ENCODE data around the gene SERPINA10. TPM values are rescaled to one million over a fixed set of nuclear protein-coding genes. Genes with fewer than 3 reads are reported as not detected.
"Not testable (repeated sequence)": the region's sequence is repeated elsewhere in the genome, so short reads cannot be mapped to it uniquely, and the experiment has no call there.

SERPINA10 gene
- total RNA-seq, 4 donors from 2014 or later, result not detected

GRCh38 chr14:94269156-94269555 lies 23.9 kb downstream of the SERPINA10 start:
- no peak for TF ChIP-seq CTCF (IDR thresholded peaks at IDR 0.05)
- TF ChIP-seq POLR2A (IDR thresholded peaks at IDR 0.05), result no peak
- H3K27ac ChIP-seq, result no peak overlapping the region
- DNase-seq, result no peak
- H3K4me1 ChIP-seq, result no peaks in the 10 kb centered on the region
- no peak overlapping the region for H3K4me3 ChIP-seq
- intact Hi-C loops (cut with DNase I), result no loop called here
- no peaks in the 10 kb centered on the region for H3K9me3 ChIP-seq
- H3K36me3 ChIP-seq, result no peaks in the 10 kb centered on the region
- no peaks in the 10 kb centered on the region for H3K27me3 ChIP-seq
- WGBS, 2 donors, result 62 to 78% methylated on average over 10 of the region's 10 CpGs

- H3K27me3 ChIP-seq; H3K27ac ChIP-seq; intact Hi-C loops (cut with DNase I); H3K4me3 ChIP-seq; H3K4me1 ChIP-seq; DNase-seq; H3K36me3 ChIP-seq; H3K9me3 ChIP-seq: not testable (repeated sequence)
- WGBS, 2 donors, result 81 to 84% methylated on average over 7 of the region's 7 CpGs
Measured at GRCh38 chr14:94268582-94268981, 24.5 kb downstream of the SERPINA10 start.

- Histone ChIP-seq H3K27me3 (no peaks in the 10 kb centered on the region), H3K27ac (no peak overlapping the region), H3K36me3 (no peaks in the 10 kb centered on the region), H3K4me3 (no peak overlapping the region), H3K4me1 (no peaks in the 10 kb centered on the region), H3K9me3 (peaks cover 0 to 8% (median 0%) of the 10 kb centered on the region in 3 donors)
- TF ChIP-seq CTCF (IDR thresholded peaks at IDR 0.05) (no peak), POLR2A (IDR thresholded peaks at IDR 0.05) (no peak)
- intact Hi-C loops (cut with DNase I), result no loop called here
- WGBS, 2 donors, result 96 to 100% methylated on average over 1 of the region's 1 CpG
- DNase-seq, result no peak
Measured at GRCh38 chr14:94267352-94267751, 25.7 kb downstream of the SERPINA10 start.

GRCh38 chr14:94264195-94264594 lies 28.9 kb downstream of the SERPINA10 start:
- H3K4me3 ChIP-seq; H3K9me3 ChIP-seq; H3K4me1 ChIP-seq; intact Hi-C loops (cut with DNase I); H3K27me3 ChIP-seq; DNase-seq; H3K27ac ChIP-seq; H3K36me3 ChIP-seq: not testable (repeated sequence)
- 53 to 74% methylated on average over 3 of the region's 3 CpGs for WGBS, 2 donors

- no peaks in the 10 kb centered on the region for H3K27me3 ChIP-seq
- H3K4me3 ChIP-seq, result no peak overlapping the region
- no peak overlapping the region for H3K27ac ChIP-seq
- no peaks in the 10 kb centered on the region for H3K9me3 ChIP-seq
- no peaks in the 10 kb centered on the region for H3K36me3 ChIP-seq
- no peak for DNase-seq
- H3K4me1 ChIP-seq, result no peaks in the 10 kb centered on the region
- intact Hi-C loops (cut with DNase I), result no loop called here
- 72 to 89% methylated on average over 2 of the region's 2 CpGs for WGBS, 2 donors
- TF ChIP-seq CTCF (IDR thresholded peaks at IDR 0.05) (no peak), POLR2A (IDR thresholded peaks at IDR 0.05) (no peak)
Measured at GRCh38 chr14:94244182-94244581, 48.9 kb downstream of the SERPINA10 start.

GRCh38 chr14:94239406-94239805 lies 53.7 kb downstream of the SERPINA10 start:
- intact Hi-C loops (cut with DNase I), result no loop called here
- Histone ChIP-seq H3K4me3 (no peak overlapping the region), H3K36me3 (no peaks in the 10 kb centered on the region), H3K27me3 (no peaks in the 10 kb centered on the region), H3K9me3 (no peaks in the 10 kb centered on the region), H3K27ac (no peak overlapping the region), H3K4me1 (no peaks in the 10 kb centered on the region)
- WGBS, 2 donors, result 74 to 75% methylated on average over 1 to 2 of the region's 2 CpGs
- TF ChIP-seq CTCF (IDR thresholded peaks at IDR 0.05), result no peak
- no peak for TF ChIP-seq POLR2A (IDR thresholded peaks at IDR 0.05)
- DNase-seq, result no peak
